GM15510 (cell line): ENCODE results near the gene UQCR10.

ENCODE experiments used
- POLR2A ChIP-seq: IDR thresholded peaks from 3 replicates; pipeline ENCODE4 v1.6.1; 2011; ENCODE audit warnings: borderline replicate concordance; ENCODE audit not compliant: insufficient read length; ENCODE audit errors: extremely low read depth

Gene UQCR10

DNA sequence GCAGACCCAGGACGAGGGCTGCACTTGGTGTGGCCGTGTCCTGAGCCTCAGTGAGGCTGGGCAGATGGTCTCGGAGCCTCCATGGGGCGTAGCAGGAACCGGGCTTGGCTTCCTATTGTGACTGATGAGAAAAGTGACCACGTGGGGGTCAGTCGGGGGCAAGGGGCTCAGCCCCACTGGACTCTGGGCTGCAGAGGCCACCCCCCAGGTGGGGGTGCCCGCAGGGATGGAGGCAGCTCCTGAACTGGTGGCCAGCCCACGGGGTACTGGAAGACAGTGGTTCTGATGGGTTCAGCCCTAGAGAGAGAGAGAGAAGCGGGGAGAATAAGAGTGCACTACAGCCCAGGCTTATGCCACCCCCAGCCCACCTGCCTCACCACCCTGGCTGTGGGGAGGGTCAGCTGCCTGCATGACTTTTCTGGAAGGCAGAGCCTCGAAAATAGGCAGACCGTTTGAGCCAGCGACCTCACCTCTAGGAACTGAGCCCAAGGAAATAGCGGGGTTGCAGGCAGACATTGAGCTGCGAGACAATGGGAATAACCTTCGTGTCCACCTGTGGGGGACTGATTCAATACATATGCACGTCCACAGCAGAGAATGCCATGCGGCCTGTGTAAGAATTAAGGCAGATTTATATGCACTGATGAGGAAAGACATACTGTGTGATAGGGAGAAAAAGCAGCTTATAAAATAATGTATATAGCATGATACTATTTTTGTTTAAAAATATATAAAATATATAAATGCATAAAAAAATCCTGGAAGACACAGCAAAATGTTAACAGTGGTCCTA lies 35.9 kb upstream of the UQCR10 start:
- TF ChIP-seq POLR2A = no peak

DNA sequence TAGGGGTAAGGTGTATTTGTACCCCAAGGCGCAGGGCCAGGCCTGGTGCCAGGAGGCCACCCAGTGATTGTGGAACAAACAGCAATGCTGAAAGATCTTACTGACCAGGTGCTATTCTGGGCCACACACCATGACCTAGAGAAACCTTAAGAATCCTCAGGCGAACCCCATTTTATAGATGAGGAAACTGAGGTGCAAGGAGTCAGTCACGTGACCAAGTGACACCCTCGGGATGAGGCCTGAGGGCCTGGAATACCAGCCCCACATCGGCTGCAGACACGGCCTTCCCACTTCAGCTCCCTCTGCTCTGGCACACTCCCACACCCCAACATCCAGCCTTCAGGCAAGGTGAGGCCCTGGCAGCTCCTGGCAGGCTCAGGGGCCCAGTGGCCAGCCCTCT lies 34.3 kb upstream of the UQCR10 start:
- TF ChIP-seq POLR2A = no peak

DNA sequence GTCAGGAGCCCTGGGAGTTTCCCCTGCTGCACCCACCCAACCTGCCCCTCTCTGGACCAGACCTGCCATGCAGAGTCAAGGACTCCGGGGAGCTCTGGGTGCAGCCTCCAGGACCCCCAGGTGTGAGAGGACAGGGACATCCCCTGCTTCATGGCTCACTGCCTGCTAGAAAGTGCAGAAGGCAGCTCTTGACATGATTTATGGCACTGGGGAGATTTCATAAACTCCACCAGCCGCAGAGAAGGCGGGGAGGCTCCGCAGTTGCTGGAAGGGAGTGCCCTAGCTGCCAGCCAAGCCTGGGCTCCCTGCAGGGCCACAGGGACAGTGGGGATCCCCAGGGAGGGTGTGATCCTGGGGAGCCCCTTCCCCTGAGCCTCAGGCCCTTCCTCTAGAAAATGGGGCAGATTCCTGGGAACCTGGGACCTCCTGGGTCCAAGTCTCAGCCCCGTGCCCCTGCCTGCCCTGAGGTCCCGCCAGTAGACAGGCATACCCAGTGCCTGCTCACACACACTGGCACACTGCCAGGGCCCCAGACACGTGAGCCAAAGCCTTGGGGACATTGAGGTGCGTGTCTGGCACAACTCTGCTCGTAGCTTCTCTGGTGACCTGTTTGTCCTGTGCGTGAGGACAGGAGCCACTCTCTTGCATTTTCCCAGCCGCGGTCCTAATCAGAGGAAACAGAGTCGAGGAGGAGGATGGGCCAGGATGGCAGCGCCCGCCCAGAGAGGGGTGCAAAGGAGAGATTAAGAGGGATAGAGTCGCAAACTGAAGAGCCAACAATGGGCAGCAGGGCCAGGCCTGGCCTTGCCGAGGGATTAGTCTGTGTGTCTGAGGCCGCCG lies 33.6 kb upstream of the UQCR10 start:
- no peak for TF ChIP-seq POLR2A

DNA sequence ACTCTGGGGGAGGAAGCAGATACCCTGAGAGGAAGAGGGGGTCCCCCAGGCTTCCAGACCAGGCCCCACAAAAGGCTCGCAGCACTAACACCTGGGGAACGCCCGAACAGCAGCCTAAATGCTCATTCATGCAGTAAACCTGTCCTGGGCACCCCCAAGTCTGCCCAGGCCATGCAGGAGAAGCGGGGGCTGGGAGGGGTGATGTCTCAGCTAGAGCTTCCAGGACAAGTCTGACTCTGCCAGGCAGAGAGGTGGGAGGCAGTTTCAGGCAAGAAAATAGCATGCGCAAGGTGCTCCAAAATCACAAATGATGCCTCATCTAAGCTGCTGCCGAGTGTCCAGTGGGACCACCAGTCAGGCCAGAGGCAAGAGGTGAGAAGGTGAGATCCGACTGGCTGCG lies 32.8 kb upstream of the UQCR10 start:
- TF ChIP-seq POLR2A = no peak

DNA sequence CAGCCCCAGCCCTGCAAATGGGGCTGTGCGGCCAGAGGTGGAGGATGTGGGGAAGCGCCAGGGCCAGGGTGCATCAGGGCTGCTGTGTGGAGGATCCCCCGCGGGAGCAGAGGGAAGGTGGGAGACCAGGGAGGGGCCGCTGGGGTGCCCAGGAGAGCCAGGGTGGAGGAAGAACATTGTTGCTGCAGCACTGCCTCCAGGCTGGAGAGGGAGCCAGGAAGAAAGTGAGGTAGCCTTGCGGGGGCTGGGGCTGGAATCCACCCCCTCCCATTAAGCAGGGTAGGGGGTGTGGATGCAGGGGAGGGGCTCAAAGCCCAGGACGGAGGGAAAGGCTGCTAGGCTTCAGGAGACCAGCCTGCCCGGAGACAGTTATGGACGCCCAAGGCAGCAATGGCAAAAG lies 32.3 kb upstream of the UQCR10 start:
- no peak for TF ChIP-seq POLR2A

DNA sequence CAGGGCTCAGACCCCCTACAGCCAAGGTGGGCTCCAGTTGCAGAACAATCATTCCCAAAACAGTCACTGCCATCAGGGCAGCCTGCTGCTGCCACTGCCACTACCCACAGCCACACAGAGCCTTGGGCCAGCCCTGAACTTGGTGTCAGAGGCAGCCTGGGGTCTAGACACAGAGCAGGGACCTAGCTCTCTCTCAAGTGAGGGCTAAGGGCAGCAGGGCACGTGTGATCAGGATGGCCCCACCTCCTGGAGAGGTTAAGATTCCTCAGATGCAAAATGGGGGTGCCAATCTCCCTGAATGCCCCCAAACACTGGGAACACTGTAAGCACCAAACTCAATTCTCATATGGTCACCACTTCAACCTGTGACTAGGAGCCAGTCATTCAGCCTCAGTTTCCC lies 31.8 kb upstream of the UQCR10 start:
- no peak for TF ChIP-seq POLR2A

DNA sequence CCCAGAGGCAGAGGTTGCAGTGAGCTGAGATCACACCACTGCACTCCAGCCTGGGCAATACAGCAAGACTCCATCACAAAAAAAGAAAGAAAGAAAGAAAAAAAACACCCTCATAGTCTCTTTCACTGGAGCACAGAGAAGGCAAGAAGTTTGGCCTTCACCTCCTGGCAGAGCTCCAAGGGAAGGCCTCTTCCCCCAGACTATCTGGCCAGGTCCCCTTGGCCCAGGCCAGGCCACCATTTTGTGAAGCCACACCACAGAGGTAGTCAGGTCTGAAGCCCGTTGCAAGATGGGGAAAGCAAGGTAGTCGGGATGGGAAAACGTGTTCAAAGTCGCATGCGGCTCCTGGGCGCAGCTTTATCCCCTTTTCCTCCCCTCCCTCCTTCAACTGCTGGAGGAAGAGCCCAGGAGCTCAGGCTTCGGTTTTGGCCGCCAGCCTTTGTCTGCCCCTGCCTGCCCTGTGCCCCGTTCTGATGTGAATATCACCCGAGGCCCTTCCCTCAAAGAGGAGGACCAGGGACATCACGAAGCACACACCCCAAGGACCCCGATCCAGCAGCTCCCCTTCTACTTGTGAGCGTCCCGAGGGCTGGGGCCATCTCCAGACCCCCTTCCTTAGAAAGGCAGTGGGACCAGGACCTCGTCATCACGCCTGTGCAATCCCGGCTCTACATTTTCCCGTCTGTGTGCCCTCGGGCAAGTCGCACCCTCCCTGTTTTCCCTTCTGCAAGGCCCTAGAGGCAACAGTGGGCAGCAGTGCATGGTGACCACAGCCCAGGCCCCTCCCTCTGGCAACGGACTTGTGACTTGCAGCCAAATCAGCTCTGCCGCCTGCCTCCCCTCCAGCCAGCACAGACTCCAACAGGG lies 29.7 kb upstream of the UQCR10 start:
- no peak for TF ChIP-seq POLR2A

DNA sequence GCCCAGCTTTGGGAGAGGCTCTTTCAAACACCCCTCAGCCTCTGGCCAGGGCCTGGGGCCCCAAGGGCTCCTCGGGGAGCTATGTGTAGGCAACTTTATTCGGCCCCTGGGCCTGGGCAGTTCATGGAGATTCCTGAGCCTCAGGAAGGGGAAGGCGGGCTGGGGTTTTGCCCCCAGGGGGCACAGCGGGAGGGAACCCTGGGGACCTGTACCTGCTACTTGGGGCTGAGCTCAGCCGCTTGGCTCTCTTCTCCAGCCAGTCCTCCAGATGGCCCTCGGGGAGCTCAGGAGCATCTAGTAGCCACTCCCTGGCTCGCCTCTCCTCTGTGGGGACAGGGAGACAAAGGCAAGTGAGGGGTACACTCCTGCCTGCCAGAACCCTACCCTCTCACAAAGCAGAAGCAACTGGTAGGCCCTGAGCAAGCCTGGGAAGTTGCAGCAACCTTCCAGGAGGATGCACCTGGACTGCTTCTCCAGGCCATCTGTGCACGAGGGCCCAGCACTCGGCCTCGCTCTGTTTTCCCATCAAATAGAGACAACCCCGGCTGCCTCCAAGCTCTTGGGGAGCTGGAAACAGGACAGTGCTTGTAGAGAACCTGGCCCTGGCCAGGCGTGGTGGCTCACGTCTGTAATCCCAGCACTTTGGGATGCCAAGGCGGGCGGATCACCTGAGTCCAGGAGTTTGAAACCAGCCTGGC lies 28.9 kb upstream of the UQCR10 start:
- no peak for TF ChIP-seq POLR2A

DNA sequence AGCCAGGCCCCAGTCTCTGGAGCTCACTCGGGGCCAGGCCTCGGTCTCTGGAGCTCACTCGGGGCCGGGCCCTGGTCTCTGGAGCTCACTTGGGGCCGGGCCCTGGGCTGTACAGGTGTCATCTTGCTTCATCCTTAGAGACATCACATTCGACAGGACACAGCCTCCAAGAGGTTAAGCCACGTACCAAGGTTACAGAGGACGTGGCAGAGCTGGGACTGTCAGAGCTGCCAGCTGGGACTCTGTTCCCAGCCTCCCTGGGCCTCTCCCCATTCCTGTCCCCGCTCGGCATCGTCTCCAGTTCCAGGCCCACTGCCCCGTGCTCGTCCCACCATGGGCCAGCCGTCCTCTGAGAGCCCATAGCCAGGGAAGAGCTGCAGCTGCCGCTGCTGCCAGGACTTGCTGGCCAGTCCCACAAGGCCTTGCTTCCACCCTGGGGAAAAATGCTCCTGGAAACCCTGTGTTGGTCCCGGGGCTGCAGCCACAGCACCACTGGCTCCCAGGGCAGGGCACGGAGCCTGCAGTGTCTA lies 27.8 kb upstream of the UQCR10 start:
- TF ChIP-seq POLR2A = no peak

DNA sequence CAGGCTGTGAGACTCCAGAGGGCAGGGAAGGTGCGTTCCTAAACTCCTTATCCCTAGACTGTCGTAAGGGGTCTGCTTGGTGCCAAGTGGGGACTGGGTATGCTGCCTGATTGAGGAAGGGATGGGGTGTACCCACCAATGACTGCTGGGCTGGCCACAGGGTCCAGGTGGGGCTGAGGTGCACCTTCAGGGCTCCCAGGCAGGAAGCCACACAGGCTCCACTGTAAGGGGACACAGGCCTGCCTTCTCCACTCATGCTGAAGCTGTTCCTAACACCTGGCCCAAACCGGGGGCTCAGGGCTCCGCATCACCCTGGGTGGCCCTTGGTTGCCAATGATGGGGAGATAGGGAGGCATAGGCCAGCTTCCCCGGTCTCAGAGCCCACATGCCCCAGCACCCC lies 27.0 kb upstream of the UQCR10 start:
- no peak for TF ChIP-seq POLR2A

DNA sequence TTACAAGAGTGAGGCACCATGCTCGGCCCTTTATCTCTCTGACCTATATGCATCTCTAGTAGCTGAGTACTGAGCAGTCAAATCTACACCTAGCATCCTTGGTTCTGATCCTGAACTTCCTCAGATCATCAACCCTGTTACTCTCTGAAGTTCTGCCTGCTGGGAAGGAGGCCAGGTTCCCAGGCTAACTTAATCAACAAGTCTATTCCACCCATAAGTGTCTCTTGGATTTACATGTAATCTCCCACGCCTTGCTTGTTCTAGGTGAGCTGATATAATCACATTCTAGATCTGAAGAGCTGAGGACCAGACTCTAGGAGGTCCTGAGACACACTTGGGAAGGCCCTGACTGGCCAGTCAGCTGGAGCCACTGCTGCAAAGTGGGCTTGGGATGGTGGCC lies 25.2 kb upstream of the UQCR10 start:
- no peak for TF ChIP-seq POLR2A

DNA sequence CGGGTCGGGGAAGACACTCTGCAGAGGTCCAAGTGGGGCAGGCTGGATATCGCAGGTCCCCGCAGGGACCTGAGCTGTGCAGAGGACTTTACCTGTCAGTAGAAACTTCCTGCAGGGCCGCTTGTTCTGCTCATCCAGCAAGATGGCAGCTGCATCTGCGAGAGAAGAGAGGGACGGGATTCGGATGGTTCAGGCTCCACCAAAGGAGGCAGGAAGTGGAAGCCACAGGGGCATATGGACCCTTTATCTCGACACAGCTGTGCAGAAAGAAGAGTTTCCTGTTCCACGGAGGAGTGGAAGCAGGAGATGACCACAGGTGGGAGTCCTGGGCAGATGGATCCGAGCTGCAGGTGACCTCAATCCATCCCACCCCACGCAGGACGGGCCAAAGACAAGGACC lies 24.8 kb upstream of the UQCR10 start:
- TF ChIP-seq POLR2A = no peak

DNA sequence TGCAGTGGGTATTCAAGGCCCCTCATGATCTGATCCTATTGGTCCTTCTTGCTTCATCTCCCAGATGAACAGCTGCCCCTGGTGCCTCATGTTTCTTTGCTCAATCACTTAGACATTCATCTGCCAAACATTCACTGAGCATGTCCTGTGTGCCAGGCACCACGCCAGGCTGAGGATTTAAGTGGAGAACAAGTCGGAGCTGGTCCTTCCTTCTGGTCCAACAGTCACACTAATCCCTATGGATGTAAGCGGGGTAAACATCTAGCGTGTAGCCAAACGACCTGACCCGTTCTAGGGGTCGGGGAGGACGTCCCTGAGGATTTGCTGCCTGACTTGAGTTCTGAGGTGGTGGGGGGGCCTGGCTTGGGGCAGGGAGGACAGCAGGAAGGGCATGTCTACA lies 22.3 kb upstream of the UQCR10 start:
- no peak for TF ChIP-seq POLR2A

DNA sequence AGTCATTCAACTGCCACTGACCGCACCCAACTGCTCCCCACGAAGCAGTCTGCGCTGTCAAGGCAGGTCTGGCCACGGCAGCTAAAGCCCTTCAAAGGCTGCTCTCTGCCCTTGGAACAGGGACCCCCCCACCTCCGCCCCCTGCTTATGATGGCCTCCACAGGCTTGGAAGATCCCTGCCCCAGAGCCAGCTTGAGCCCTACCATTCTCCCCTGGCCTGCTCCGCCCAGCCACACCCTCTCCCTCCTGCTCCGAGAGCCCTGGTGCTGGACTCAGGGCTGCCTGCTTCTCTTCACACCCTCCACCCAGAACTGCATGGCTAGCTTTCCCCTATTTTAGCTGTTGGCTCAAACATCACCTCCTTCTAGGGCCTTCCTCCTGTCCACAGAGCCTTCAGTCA lies 19.3 kb upstream of the UQCR10 start:
- no peak for TF ChIP-seq POLR2A
